Measurements from ENCODE around the gene NEDD4L. TPM values are rescaled to one million over a fixed set of nuclear protein-coding genes. Genes with fewer than 3 reads are reported as not detected.

Gene NEDD4L
- total and polyA plus RNA-seq, 7 donors = 14.8 to 28.0 (median 19.6) TPM

GRCh38 chr18:58156516-58156915 is 112.5 kb downstream of the NEDD4L start:
- WGBS, 3 donors = 79 to 89% (median 86%) methylated on average over 9 of the region's 9 CpGs
- Histone ChIP-seq H3K27me3 (ENCODE audit: insufficient read depth in 3 of 3, low read length in 2 of 3) (no peaks in the 10 kb centered on the region), H3K4me1 (peaks cover 5% of the 10 kb centered on the region), H3K36me3 (ENCODE audit: insufficient read depth in 1 of 2, low read depth in 1 of 2) (no peaks in the 10 kb centered on the region), H3K9me3 (no peaks in the 10 kb centered on the region), H3K4me3 (no peak overlapping the region), H3K27ac (no peak overlapping the region)
- no peak for ATAC-seq
- intact Hi-C loops (cut with DNase I) = no loop called here
- DNase-seq = no peak
- no peak for TF ChIP-seq CTCF (IDR thresholded peaks at IDR 0.05)

GRCh38 chr18:58157237-58157636 is 113.2 kb downstream of the NEDD4L start:
- no peaks in the 10 kb centered on the region for H3K9me3 ChIP-seq
- no peak overlapping the region for H3K27ac ChIP-seq
- H3K36me3 ChIP-seq (ENCODE audit: insufficient read depth in 1 of 2, low read depth in 1 of 2) = no peaks in the 10 kb centered on the region
- DNase-seq (no peak), ATAC-seq (no peak)
- intact Hi-C loops (cut with DNase I) = no loop called here
- peaks cover 5% of the 10 kb centered on the region for H3K4me1 ChIP-seq
- WGBS, 3 donors = 92 to 96% (median 93%) methylated on average over 3 of the region's 3 CpGs
- no peak overlapping the region for H3K4me3 ChIP-seq
- no peaks in the 10 kb centered on the region for H3K27me3 ChIP-seq (ENCODE audit: insufficient read depth in 3 of 3, low read length in 2 of 3)
- no peak for TF ChIP-seq CTCF (IDR thresholded peaks at IDR 0.05)

- ATAC-seq = no peak
- Histone ChIP-seq H3K4me1 (peaks cover 5% of the 10 kb centered on the region), H3K27ac (no peak overlapping the region), H3K36me3 (ENCODE audit: insufficient read depth in 1 of 2, low read depth in 1 of 2) (no peaks in the 10 kb centered on the region), H3K27me3 (ENCODE audit: insufficient read depth in 3 of 3, low read length in 2 of 3) (no peaks in the 10 kb centered on the region), H3K4me3 (no peak overlapping the region), H3K9me3 (no peaks in the 10 kb centered on the region)
- intact Hi-C loops (cut with DNase I) = no loop called here
- no peak for TF ChIP-seq CTCF (IDR thresholded peaks at IDR 0.05)
- DNase-seq = no peak
- WGBS, 3 donors = 82 to 90% (median 87%) methylated on average over 1 of the region's 1 CpG
Observed at GRCh38 chr18:58158008-58158407, 114.0 kb downstream of the NEDD4L start.

GRCh38 chr18:58158459-58158858 is 114.4 kb downstream of the NEDD4L start:
- 93 to 97% (median 93%) methylated on average over 5 of the region's 5 CpGs for WGBS, 3 donors
- ATAC-seq (no peak), DNase-seq (no peak)

More at GRCh38 chr18:58158459-58158858, 114.4 kb downstream of the NEDD4L start:
- TF ChIP-seq CTCF (IDR thresholded peaks at IDR 0.05) = no peak
- Histone ChIP-seq H3K9me3 (no peaks in the 10 kb centered on the region), H3K4me1 (peaks cover 5% of the 10 kb centered on the region), H3K27ac (no peak overlapping the region), H3K27me3 (ENCODE audit: insufficient read depth in 3 of 3, low read length in 2 of 3) (no peaks in the 10 kb centered on the region), H3K4me3 (no peak overlapping the region), H3K36me3 (ENCODE audit: insufficient read depth in 1 of 2, low read depth in 1 of 2) (no peaks in the 10 kb centered on the region)
- intact Hi-C loops (cut with DNase I) = no loop called here

Measured in psoas muscle (tissue), 8 donors.